ENCODE results near the gene PTPRK.

Gene PTPRK

DNA sequence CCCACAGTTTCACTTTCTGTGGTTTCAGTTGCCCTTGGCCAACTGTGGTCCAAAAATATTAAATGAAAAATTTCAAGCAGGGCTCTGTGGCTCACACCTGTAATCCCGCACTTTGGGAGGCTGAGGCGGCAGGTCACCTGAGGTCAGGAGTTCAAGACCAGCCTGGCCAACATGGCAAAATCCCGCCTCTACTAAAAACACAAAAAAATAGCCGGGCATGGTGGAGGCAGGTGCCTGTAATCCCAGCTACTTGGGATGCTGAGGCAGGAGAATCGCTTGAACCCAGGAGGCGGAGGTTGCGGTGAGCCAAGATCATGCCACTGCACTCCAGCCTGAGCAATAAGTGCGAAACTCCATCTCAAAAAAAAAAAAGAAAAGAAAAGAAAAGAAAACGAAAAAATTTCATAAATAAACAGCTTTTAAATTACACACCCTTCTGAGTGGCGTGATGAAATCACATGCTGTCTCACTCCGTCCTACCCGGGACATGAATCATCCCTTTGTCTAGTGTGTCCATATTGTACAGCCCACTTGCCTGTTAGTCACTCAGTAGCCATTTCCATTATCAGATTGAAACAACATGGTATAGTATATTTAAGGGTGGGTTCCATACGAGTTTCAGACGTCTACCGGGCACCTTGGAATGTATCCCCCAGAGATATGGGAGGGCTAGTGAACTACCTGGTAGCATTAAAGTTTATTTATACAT, 11.7 kb downstream of the PTPRK start:
- H3K36me3 ChIP-seq (ENCODE audit: insufficient read depth, low read length): no peaks in the 10 kb centered on the region
- no peaks in the 10 kb centered on the region for H3K9me2 ChIP-seq (ENCODE audit: low read depth, low read length)
- TF ChIP-seq EZH2 (IDR thresholded peaks at IDR 0.05; ENCODE audit: borderline replicate concordance, low read length): no peak
- no peak for TF ChIP-seq CTCF (IDR thresholded peaks at IDR 0.05; ENCODE audit: low read length)
- H3K27ac ChIP-seq (ENCODE audit: low read depth, low read length, poor library complexity, severe bottlenecking): no peak overlapping the region
- H4K20me1 ChIP-seq (ENCODE audit: insufficient read depth, low read length): no peaks in the 10 kb centered on the region
- H3K4me1 ChIP-seq (ENCODE audit: insufficient read depth, low read length, severe bottlenecking): no peaks in the 10 kb centered on the region
- H3K9me3 ChIP-seq (ENCODE audit: low read length): no peaks in the 10 kb centered on the region
- H3F3A ChIP-seq (ENCODE audit: insufficient read depth, low read length): no peaks in the 10 kb centered on the region
- no peaks in the 10 kb centered on the region for H3K27me3 ChIP-seq (ENCODE audit: insufficient read depth, low read length)
- H3K79me2 ChIP-seq (ENCODE audit: insufficient read depth, low read length): no peaks in the 10 kb centered on the region
- no peak overlapping the region for H2AFZ ChIP-seq (ENCODE audit: low read length)
- no peak overlapping the region for H3K4me2 ChIP-seq (ENCODE audit: low read length)
- no peak overlapping the region for H3K4me3 ChIP-seq (ENCODE audit: low read depth, low read length, poor library complexity, severe bottlenecking)
- H3K9ac ChIP-seq (ENCODE audit: low read length): no peak overlapping the region

- no peaks in the 10 kb centered on the region for H3K36me3 ChIP-seq (ENCODE audit: insufficient read depth, low read length)
- no peak overlapping the region for H3K4me2 ChIP-seq (ENCODE audit: low read length)
- H3K27me3 ChIP-seq (ENCODE audit: insufficient read depth, low read length): no peaks in the 10 kb centered on the region
- H3K9me2 ChIP-seq (ENCODE audit: low read depth, low read length): no peaks in the 10 kb centered on the region
- H3K4me3 ChIP-seq (ENCODE audit: low read depth, low read length, poor library complexity, severe bottlenecking): no peak overlapping the region
- H3K27ac ChIP-seq (ENCODE audit: low read depth, low read length, poor library complexity, severe bottlenecking): no peak overlapping the region
- no peak for TF ChIP-seq EZH2 (IDR thresholded peaks at IDR 0.05; ENCODE audit: borderline replicate concordance, low read length)
- no peak for TF ChIP-seq CTCF (IDR thresholded peaks at IDR 0.05; ENCODE audit: low read length)
- H2AFZ ChIP-seq (ENCODE audit: low read length): no peak overlapping the region
- no peaks in the 10 kb centered on the region for H3K4me1 ChIP-seq (ENCODE audit: insufficient read depth, low read length, severe bottlenecking)
- H4K20me1 ChIP-seq (ENCODE audit: insufficient read depth, low read length): no peaks in the 10 kb centered on the region
- no peaks in the 10 kb centered on the region for H3F3A ChIP-seq (ENCODE audit: insufficient read depth, low read length)
- no peaks in the 10 kb centered on the region for H3K79me2 ChIP-seq (ENCODE audit: insufficient read depth, low read length)
- H3K9me3 ChIP-seq (ENCODE audit: low read length): no peaks in the 10 kb centered on the region
- H3K9ac ChIP-seq (ENCODE audit: low read length): no peak overlapping the region
Observed at GRCh38 chr6:128507337-128508310, 12.8 kb downstream of the PTPRK start.

DNA sequence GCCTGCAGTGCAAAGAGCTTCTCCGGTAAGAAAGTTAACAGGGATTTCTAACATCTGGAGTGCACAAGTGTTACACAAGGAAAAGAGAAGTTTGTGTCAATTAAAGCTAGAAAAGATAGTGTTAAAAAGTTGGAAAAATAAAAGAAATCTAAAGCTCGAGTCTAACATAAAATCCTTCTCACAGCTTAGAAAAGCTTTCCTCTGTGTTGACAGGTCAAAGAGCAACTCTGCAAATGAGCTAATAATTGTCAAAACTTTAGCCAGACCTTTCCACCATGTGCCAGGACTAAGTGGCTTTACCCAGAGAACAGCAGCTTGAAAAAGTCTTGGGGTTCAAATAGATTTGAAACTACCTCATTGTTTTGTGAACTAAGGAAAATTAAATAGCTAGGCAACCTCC, 14.8 kb downstream of the PTPRK start:
- H3K9me3 ChIP-seq (ENCODE audit: low read length): no peaks in the 10 kb centered on the region
- no peaks in the 10 kb centered on the region for H3K27me3 ChIP-seq (ENCODE audit: insufficient read depth, low read length)
- no peaks in the 10 kb centered on the region for H3K4me1 ChIP-seq (ENCODE audit: insufficient read depth, low read length, severe bottlenecking)
- no peaks in the 10 kb centered on the region for H3F3A ChIP-seq (ENCODE audit: insufficient read depth, low read length)
- H3K36me3 ChIP-seq (ENCODE audit: insufficient read depth, low read length): no peaks in the 10 kb centered on the region
- no peaks in the 10 kb centered on the region for H4K20me1 ChIP-seq (ENCODE audit: insufficient read depth, low read length)
- H3K79me2 ChIP-seq (ENCODE audit: insufficient read depth, low read length): no peaks in the 10 kb centered on the region
- H2AFZ ChIP-seq (ENCODE audit: low read length): no peak overlapping the region
- no peak for TF ChIP-seq EZH2 (IDR thresholded peaks at IDR 0.05; ENCODE audit: borderline replicate concordance, low read length)
- no peak for TF ChIP-seq CTCF (IDR thresholded peaks at IDR 0.05; ENCODE audit: low read length)
- H3K9me2 ChIP-seq (ENCODE audit: low read depth, low read length): no peaks in the 10 kb centered on the region
- no peak overlapping the region for H3K4me3 ChIP-seq (ENCODE audit: low read depth, low read length, poor library complexity, severe bottlenecking)
- no peak overlapping the region for H3K9ac ChIP-seq (ENCODE audit: low read length)
- H3K27ac ChIP-seq (ENCODE audit: low read depth, low read length, poor library complexity, severe bottlenecking): no peak overlapping the region
- no peak overlapping the region for H3K4me2 ChIP-seq (ENCODE audit: low read length)
